Measurements from ENCODE around the gene TXLNG. TPM values are rescaled to one million over a fixed set of nuclear protein-coding genes. Genes with fewer than 3 reads are reported as not detected.
A peak's percentile ranks its signal among the peaks of the same experiment; 100 is the strongest.

The TXLNG gene
- total and polyA plus RNA-seq, 2 donors (not counting 1 experiment from before 2014, with no cell fraction given), result 9.0 to 18.0 TPM

DNA sequence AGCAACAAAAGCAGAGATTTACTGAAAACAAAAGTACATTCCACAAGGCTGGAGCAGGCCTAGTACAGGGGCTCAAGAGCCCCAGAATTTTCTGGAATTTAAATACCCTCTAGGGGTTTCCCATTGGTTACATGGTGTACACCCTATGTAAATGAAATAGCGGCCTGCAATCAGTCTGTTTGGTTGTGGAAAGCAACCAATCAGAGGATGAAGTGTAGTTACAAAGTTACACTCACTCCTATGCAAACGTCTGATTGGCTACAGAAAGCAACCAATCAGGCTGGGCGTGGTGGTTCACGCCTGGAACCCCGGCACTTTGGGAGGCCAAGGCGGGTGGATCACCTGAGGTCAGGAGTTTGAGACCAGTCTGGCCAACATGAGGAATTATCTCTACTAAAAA, 13.8 kb upstream of the TXLNG start:
- Histone ChIP-seq H3K27me3 (ENCODE audit: control insufficient read depth, insufficient read depth, low read length) (no peaks in the 10 kb centered on the region), H3K9ac (ENCODE audit: insufficient read depth, low read length) (no peak overlapping the region), H3K27ac (ENCODE audit: insufficient read depth, low read length) (no peak overlapping the region), H2AFZ (ENCODE audit: low read length) (no peak overlapping the region), H4K20me1 (ENCODE audit: control insufficient read depth, extremely low read depth, insufficient read depth, low read length) (no peaks in the 10 kb centered on the region), H3K36me3 (ENCODE audit: control insufficient read depth, insufficient read depth, low read length) (no peaks in the 10 kb centered on the region), H3K4me3 (replicated peaks in 1 of 4; ENCODE audit: control extremely low read depth in 1 of 4, insufficient read depth in 1 of 4, low read depth in 3 of 4, low read length in 4 of 4) (no peak overlapping the region), H3K4me2 (ENCODE audit: extremely low read depth, insufficient read depth, low read length) (no peak overlapping the region), H3K4me1 (ENCODE audit: control insufficient read depth, extremely low read depth, insufficient read depth, low read length) (no peaks in the 10 kb centered on the region), H3K79me2 (ENCODE audit: control insufficient read depth, insufficient read depth, low read length) (no peaks in the 10 kb centered on the region), H3K9me3 (ENCODE audit: control insufficient read depth, insufficient read depth, low read depth, low read length) (no peaks in the 10 kb centered on the region)
- DNase-seq (ENCODE audit: low read depth in 2 of 2), result no peak
- TF ChIP-seq, protein P1, sequence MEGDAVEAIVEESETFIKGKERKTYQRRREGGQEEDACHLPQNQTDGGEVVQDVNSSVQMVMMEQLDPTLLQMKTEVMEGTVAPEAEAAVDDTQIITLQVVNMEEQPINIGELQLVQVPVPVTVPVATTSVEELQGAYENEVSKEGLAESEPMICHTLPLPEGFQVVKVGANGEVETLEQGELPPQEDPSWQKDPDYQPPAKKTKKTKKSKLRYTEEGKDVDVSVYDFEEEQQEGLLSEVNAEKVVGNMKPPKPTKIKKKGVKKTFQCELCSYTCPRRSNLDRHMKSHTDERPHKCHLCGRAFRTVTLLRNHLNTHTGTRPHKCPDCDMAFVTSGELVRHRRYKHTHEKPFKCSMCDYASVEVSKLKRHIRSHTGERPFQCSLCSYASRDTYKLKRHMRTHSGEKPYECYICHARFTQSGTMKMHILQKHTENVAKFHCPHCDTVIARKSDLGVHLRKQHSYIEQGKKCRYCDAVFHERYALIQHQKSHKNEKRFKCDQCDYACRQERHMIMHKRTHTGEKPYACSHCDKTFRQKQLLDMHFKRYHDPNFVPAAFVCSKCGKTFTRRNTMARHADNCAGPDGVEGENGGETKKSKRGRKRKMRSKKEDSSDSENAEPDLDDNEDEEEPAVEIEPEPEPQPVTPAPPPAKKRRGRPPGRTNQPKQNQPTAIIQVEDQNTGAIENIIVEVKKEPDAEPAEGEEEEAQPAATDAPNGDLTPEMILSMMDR (conservative IDR thresholded peaks at IDR 0.05 in 1 of 2, IDR thresholded peaks at IDR 0.05 in 1 of 2; ENCODE audit: low read depth in 1 of 2, low read length in 2 of 2), result no peak
- TF ChIP-seq EZH2 (IDR thresholded peaks at IDR 0.05; ENCODE audit: low read length, missing control alignments), result no peak

DNA sequence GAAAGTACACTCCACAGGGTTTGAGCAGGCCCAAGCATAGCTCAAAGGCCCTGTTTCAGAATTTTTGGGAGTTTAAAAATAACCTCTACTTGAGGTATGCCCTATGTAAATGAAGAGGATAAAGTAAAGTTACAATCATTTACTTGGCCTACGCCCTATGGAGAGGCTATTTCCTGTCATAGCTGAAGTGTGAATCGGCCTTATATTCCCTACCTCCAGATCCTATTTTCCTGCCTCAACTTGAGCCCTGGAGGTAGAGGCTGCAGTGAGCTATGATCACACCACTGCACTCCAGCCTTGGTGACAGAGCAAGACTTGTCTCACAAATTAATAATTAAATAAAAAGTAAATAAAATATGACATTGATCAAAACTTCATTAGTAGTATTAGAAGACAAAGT, 11.5 kb upstream of the TXLNG start:
- no peak overlapping the region for H3K4me3 ChIP-seq (replicated peaks in 1 of 4; ENCODE audit: control extremely low read depth in 1 of 4, insufficient read depth in 1 of 4, low read depth in 3 of 4, low read length in 4 of 4)
- TF ChIP-seq, protein P1 (conservative IDR thresholded peaks at IDR 0.05 in 1 of 2, IDR thresholded peaks at IDR 0.05 in 1 of 2; ENCODE audit: low read depth in 1 of 2, low read length in 2 of 2), result no peak
- no peak for TF ChIP-seq EZH2 (IDR thresholded peaks at IDR 0.05; ENCODE audit: low read length, missing control alignments)
- H3K9ac ChIP-seq (ENCODE audit: insufficient read depth, low read length), result no peak overlapping the region
- H3K4me2 ChIP-seq (ENCODE audit: extremely low read depth, insufficient read depth, low read length), result no peak overlapping the region
- no peaks in the 10 kb centered on the region for H3K4me1 ChIP-seq (ENCODE audit: control insufficient read depth, extremely low read depth, insufficient read depth, low read length)
- no peaks in the 10 kb centered on the region for H3K27me3 ChIP-seq (ENCODE audit: control insufficient read depth, insufficient read depth, low read length)
- H3K79me2 ChIP-seq (ENCODE audit: control insufficient read depth, insufficient read depth, low read length), result no peaks in the 10 kb centered on the region
- H3K27ac ChIP-seq (ENCODE audit: insufficient read depth, low read length), result no peak overlapping the region
- H3K36me3 ChIP-seq (ENCODE audit: control insufficient read depth, insufficient read depth, low read length), result no peaks in the 10 kb centered on the region
- no peaks in the 10 kb centered on the region for H3K9me3 ChIP-seq (ENCODE audit: control insufficient read depth, insufficient read depth, low read depth, low read length)
- no peak overlapping the region for H2AFZ ChIP-seq (ENCODE audit: low read length)
- H4K20me1 ChIP-seq (ENCODE audit: control insufficient read depth, extremely low read depth, insufficient read depth, low read length), result no peaks in the 10 kb centered on the region
- no peak for DNase-seq (ENCODE audit: low read depth in 2 of 2)

DNA sequence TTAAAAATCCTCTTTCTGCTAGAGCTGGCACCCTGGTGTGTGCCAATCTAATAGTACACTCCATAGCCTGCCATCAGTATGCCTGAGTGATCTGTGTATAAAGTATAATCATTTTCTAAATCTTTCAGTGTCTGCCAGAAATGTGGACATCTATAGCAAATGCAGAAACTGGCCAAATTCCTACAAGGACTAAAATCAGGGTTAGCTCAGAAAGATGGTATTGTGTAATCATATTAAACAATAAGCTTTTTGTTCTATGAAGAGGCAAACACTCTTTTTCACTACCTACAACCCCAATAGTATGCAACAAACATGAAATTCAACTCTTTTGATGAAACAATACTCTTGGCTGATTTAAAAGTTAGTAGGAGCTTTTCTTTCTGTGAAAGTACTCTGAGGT, 7.7 kb upstream of the TXLNG start:
- Histone ChIP-seq H3K4me3 (replicated peaks in 1 of 4; ENCODE audit: control extremely low read depth in 1 of 4, insufficient read depth in 1 of 4, low read depth in 3 of 4, low read length in 4 of 4) (no peak overlapping the region), H3K4me1 (ENCODE audit: control insufficient read depth, extremely low read depth, insufficient read depth, low read length) (no peaks in the 10 kb centered on the region), H3K27me3 (ENCODE audit: control insufficient read depth, insufficient read depth, low read length) (no peaks in the 10 kb centered on the region), H4K20me1 (ENCODE audit: control insufficient read depth, extremely low read depth, insufficient read depth, low read length) (no peaks in the 10 kb centered on the region), H3K79me2 (ENCODE audit: control insufficient read depth, insufficient read depth, low read length) (no peaks in the 10 kb centered on the region), H3K9me3 (ENCODE audit: control insufficient read depth, insufficient read depth, low read depth, low read length) (no peaks in the 10 kb centered on the region), H2AFZ (ENCODE audit: low read length) (no peak overlapping the region), H3K27ac (ENCODE audit: insufficient read depth, low read length) (no peak overlapping the region), H3K36me3 (ENCODE audit: control insufficient read depth, insufficient read depth, low read length) (no peaks in the 10 kb centered on the region), H3K9ac (ENCODE audit: insufficient read depth, low read length) (no peak overlapping the region), H3K4me2 (ENCODE audit: extremely low read depth, insufficient read depth, low read length) (no peak overlapping the region)
- TF ChIP-seq, protein P1 (conservative IDR thresholded peaks at IDR 0.05 in 1 of 2, IDR thresholded peaks at IDR 0.05 in 1 of 2; ENCODE audit: low read depth in 1 of 2, low read length in 2 of 2), result no peak
- TF ChIP-seq EZH2 (IDR thresholded peaks at IDR 0.05; ENCODE audit: low read length, missing control alignments), result no peak
- peak in 1 of 2 donors; percentile 20 for DNase-seq (ENCODE audit: low read depth in 2 of 2)

All from fibroblast of lung (primary cell).